Measurements from ENCODE around the gene USP21. TPM values are rescaled to one million over a fixed set of nuclear protein-coding genes. Genes with fewer than 3 reads are reported as not detected.

Gene USP21
- total and polyA plus RNA-seq, 2 of the 13 experiments (the other 11 are each of a cell fraction or from before 2014, with no cell fraction given) = 10.1 to 33.1 TPM

DNA sequence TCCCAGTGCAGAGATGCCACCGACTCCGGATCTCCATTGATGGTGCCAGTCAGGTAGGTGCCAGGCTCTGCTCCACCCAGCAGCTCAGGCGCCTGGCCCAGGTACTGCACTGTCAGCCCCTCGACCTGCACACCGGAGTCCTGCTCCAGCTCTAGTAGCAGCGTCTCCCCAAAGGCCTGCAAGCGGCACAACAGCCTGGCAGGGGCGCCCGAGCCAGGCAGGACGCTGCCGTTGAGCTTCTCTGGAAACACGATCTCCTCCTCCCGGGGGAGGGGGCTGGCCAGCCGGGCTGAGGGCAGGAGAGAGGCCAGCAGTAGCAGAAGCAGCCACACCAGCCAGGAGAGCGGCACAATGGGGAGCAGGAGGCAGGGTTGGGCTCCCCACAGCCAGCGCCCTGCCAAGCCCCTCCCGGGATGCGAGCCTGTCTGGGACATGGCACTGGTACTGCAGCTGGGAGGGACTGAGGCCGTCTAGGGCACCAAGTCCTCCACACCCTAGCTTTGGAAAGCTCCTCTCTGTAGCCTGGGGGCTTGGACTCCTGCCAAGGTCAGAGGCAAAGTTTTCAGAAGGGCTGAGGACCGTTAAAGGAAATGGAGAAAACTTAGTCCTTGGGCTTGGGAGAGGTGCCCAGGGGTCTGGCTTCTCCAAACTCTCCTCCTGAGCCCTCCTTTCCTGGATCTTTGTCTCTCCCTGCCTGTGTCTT, 39.0 kb downstream of the USP21 start (continued):
- TF ChIP-seq DNMT3B (CRISPR knock-in tag; conservative IDR thresholded peaks at IDR 0.05) (no peak), ZNF180 (CRISPR knock-in tag; IDR thresholded peaks at IDR 0.05; ENCODE audit: borderline replicate concordance, low read depth) (no peak), ZNF235 (CRISPR knock-in tag; IDR thresholded peaks at IDR 0.05; ENCODE audit: borderline replicate concordance) (0 out of 2 replicates have a peak, but pooled peaks have one; percentile 55), ZNF777 (CRISPR knock-in tag; IDR thresholded peaks at IDR 0.05) (0 out of 2 replicates have a peak, but pooled peaks have one; percentile 72), ZNF414 (CRISPR knock-in tag; IDR thresholded peaks at IDR 0.05) (0 out of 2 replicates have a peak, but pooled peaks have one; percentile 41), POLR2AphosphoS2 (IDR thresholded peaks at IDR 0.05; ENCODE audit: low read depth, low read length) (no peak), ATF3 (CRISPR knock-in tag; IDR thresholded peaks at IDR 0.05) (no peak), ZNF800 (CRISPR knock-in tag; IDR thresholded peaks at IDR 0.05) (no peak), ZBTB43 (CRISPR knock-in tag; conservative IDR thresholded peaks at IDR 0.05) (no peak), RFX3 (CRISPR knock-in tag; IDR thresholded peaks at IDR 0.05) (no peak), PITX1 (CRISPR knock-in tag; IDR thresholded peaks at IDR 0.05) (no peak), CCDC6 (CRISPR knock-in tag; IDR thresholded peaks at IDR 0.05) (no peak; the same call in 1 of the 2 replicates), ZFP1 (CRISPR knock-in tag; IDR thresholded peaks at IDR 0.05) (no peak), ZNF292 (CRISPR knock-in tag; IDR thresholded peaks at IDR 0.05; ENCODE audit: borderline replicate concordance, low read depth) (peak; percentile 83), KLF6 (CRISPR knock-in tag; IDR thresholded peaks at IDR 0.05) (no peak), TCF7 (IDR thresholded peaks at IDR 0.05; ENCODE audit: low read depth) (no peak), MIER2 (CRISPR knock-in tag; IDR thresholded peaks at IDR 0.05) (no peak), SMARCE1 (IDR thresholded peaks at IDR 0.05; ENCODE audit: borderline replicate concordance) (no peak), TFDP2 (CRISPR knock-in tag; IDR thresholded peaks at IDR 0.05) (no peak), ZNF572 (CRISPR knock-in tag; IDR thresholded peaks at IDR 0.05) (0 out of 2 replicates have a peak, but pooled peaks have one; percentile 14), FOSL1 (CRISPR knock-in tag; IDR thresholded peaks at IDR 0.05; ENCODE audit: borderline replicate concordance) (no peak), KLF15 (CRISPR knock-in tag; IDR thresholded peaks at IDR 0.05; ENCODE audit: borderline replicate concordance) (no peak)
- TF ChIP-seq, protein P1, sequence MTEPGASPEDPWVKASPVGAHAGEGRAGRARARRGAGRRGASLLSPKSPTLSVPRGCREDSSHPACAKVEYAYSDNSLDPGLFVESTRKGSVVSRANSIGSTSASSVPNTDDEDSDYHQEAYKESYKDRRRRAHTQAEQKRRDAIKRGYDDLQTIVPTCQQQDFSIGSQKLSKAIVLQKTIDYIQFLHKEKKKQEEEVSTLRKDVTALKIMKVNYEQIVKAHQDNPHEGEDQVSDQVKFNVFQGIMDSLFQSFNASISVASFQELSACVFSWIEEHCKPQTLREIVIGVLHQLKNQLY (CRISPR knock-in tag; IDR thresholded peaks at IDR 0.05) = no peak
